ENCODE measurements around the gene PSAT1.

DNA sequence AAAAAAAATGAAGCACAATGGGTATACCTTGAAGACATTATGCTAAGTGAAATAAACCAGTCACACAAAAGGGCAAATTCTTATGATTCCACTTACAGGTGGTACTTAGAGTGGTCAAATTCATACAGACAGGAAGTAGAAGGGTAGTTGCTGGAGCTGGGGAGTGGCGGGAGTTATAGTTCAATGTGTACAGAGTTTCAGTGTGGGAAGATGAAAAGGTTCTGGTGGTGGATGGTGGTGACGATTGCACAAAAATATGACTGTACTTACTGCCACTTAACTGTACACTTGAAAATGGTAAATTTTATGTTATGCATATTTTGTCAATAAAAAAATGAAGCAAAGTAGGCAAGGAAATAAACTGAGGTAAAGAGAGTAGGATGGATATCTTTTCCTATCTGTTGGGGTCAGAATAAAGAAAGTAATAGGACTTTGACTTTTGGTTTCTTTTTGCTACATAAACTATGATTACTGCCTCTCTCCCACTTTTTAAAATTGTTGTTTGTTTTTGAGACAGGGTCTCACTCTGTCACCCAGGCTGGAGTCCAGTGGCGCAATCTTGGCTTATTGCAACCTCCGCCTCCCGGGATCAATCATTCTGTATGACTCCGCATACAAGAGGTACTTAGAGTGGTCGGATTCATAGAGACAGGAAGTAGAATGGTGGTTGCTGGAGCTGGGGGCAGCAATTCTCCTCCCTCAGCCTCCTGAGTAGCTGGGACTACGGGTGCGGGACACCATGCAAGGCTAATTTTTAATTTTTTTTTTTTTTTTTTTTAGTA is 4.0 kb upstream of the PSAT1 start:
- no peak for TF ChIP-seq POLR2AphosphoS5 (IDR thresholded peaks at IDR 0.05; ENCODE audit: borderline replicate concordance, low read depth, low read length)
- TF ChIP-seq EZH2 (IDR thresholded peaks at IDR 0.05) = no peak
- no peak for TF ChIP-seq FOXP2 (optimal IDR thresholded peaks at IDR 0.05; ENCODE audit: control extremely low read depth, extremely low read length, insufficient read depth)
